Hepatocyte (in vitro differentiated cells): ENCODE data around the gene RBFOX2. TPM values are rescaled to one million over a fixed set of nuclear protein-coding genes. Genes with fewer than 3 reads are reported as not detected.

ENCODE experiments used
- DNase-seq: peaks from one replicate; pipeline ENCODE4 v3.0.0-alpha.2; 2016; ENCODE audit warnings: low spot score
- H2AFZ ChIP-seq: fragments of 200-600 bp; sonication (generic); 2 replicates; pipeline ENCODE4 v1.6.0; 2016; ENCODE audit warnings: antibody characterized with exemption, mild to moderate bottlenecking
- H3K27ac ChIP-seq: fragments of 200-600 bp; sonication (generic); 2 replicates; pipeline ENCODE4 v1.5.1; 2016; ENCODE audit warnings: mild to moderate bottlenecking
- H3K27me3 ChIP-seq: fragments of 200-600 bp; sonication (generic); 2 replicates; pipeline ENCODE4 v1.6.1; 2016
- H3K36me3 ChIP-seq: fragments of 200-600 bp; sonication (generic); replicated peaks from 2 replicates; pipeline ENCODE4 v1.5.1; 2016; ENCODE audit warnings: low read depth; ENCODE audit not compliant: insufficient read depth
- H3K4me1 ChIP-seq: fragments of 200-600 bp; sonication (generic); 2 replicates; pipeline ENCODE4 v1.5.1; 2016; ENCODE audit warnings: mild to moderate bottlenecking, moderate library complexity; ENCODE audit not compliant: insufficient read depth
- H3K4me2 ChIP-seq: fragments of 200-600 bp; sonication (generic); 2 replicates; pipeline ENCODE4 v1.6.0; 2016
- H3K4me3 ChIP-seq: fragments of 200-600 bp; sonication (generic); 2 replicates; pipeline ENCODE4 v1.5.1; 2016; ENCODE audit warnings: mild to moderate bottlenecking
- H3K79me2 ChIP-seq: fragments of 200-600 bp; sonication (generic); 2 replicates; pipeline ENCODE4 v1.6.0; 2017; ENCODE audit warnings: mild to moderate bottlenecking
- H3K9me2 ChIP-seq: fragments of 200-600 bp; sonication (generic); replicated peaks from 2 replicates; pipeline ENCODE4 v1.6.0; 2017; ENCODE audit warnings: mild to moderate bottlenecking; ENCODE audit not compliant: insufficient read depth
- H3K9me3 ChIP-seq: fragments of 200-600 bp; sonication (generic); 2 replicates; pipeline ENCODE4 v1.5.1; 2016; ENCODE audit warnings: low read depth, mild to moderate bottlenecking
- H4K20me1 ChIP-seq: fragments of 200-600 bp; sonication (generic); 2 replicates; pipeline ENCODE4 v1.6.0; 2016; ENCODE audit warnings: mild to moderate bottlenecking; ENCODE audit not compliant: insufficient read depth, poor library complexity, severe bottlenecking
- CTCF ChIP-seq: fragments of 200-600 bp; sonication (generic); IDR thresholded peaks from 2 replicates; pipeline ENCODE4 v1.5.1; 2016; ENCODE audit warnings: antibody characterized with exemption, mild to moderate bottlenecking; ENCODE audit not compliant: poor library complexity
- EZH2 ChIP-seq: fragments of 200-600 bp; sonication (generic); IDR thresholded peaks from 2 replicates; pipeline ENCODE4 v1.6.1; 2016; ENCODE audit warnings: antibody characterized with exemption, mild to moderate bottlenecking, borderline replicate concordance
- EZH2phosphoT487 ChIP-seq: fragments of 200-600 bp; sonication (generic); IDR thresholded peaks from one replicate; pipeline ENCODE4 v1.6.1; 2018; ENCODE audit warnings: antibody characterized with exemption, mild to moderate bottlenecking, low read depth, moderate library complexity; ENCODE audit not compliant: unreplicated experiment, severe bottlenecking
- WGBS: methylation state at CpG from one replicate; pipeline ENCODE4 v1.1.6; 2016; ENCODE audit warnings: low lambda C conversion rate; ENCODE audit errors: missing lambda C conversion rate; 5-methylcytosine and 5-hydroxymethylcytosine counted together
- polyA plus RNA-seq: library from polyadenylated mRNA; unstranded; fragments of >200 nt; fragmentation: Nextera tagmentation; extraction: Ambion mirVana; gene quantifications from 2 replicates; pipeline ENCODE4 v1.2.1, GENCODE V29; 2016
- total RNA-seq: library from RNA; depleted of rRNA; stranded (reverse); fragments of >200 nt; gene quantifications from 2 replicates; pipeline ENCODE4 v1.2.3, GENCODE V29; 2014

RBFOX2 gene
- total and polyA plus RNA-seq, 2 experiments from 2014 or later: 76.7 to 133 TPM

DNA sequence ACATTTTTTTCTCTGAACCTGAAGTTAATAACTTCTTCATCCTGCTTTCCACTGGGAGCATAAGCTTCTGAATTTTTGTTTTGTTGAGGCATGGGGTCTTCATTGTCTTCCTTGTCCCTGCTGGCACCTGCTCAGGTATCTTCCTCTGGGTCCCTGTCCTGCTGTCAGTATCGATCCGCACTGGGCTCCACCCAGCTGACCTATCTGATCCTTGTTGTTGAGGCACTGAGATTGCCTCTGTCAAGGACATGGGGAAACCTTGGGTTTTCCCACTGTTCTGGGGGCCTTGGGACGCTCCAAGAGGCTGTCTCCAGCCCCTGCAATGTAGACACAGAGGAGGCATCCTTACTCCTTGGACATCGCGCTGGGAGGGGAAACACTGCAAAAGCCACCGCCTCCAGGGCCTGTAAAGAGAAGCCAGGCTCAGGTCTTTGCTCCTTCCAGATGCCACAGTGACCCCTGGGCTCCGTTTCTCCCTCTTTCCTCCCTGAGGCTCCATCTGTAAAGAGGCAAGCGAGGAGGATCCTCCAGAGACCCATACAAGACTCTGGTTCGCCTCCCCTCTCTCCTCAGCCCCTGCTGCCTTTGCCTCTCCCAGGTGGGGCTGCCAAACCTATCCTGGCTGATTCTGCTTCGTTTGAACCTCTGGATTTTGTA lies 8.6 kb upstream of the RBFOX2 start:
- H3K9me2 ChIP-seq: no peaks in the 10 kb centered on the region
- DNase-seq: no peak
- no peak overlapping the region for H3K4me3 ChIP-seq
- H3K27me3 ChIP-seq: no peaks in the 10 kb centered on the region
- H3K79me2 ChIP-seq: no peaks in the 10 kb centered on the region
- no peak overlapping the region for H2AFZ ChIP-seq
- H3K27ac ChIP-seq: peak overlapping the region; percentile 18
- no peak overlapping the region for H3K4me2 ChIP-seq
- 79% methylated on average over 10 of the region's 10 CpGs for WGBS
- H3K9me3 ChIP-seq: no peaks in the 10 kb centered on the region
- peaks cover 4% of the 10 kb centered on the region for H3K4me1 ChIP-seq
- H4K20me1 ChIP-seq: no peaks in the 10 kb centered on the region
- TF ChIP-seq CTCF: no peak
- no peak for TF ChIP-seq EZH2
- TF ChIP-seq EZH2phosphoT487: no peak
- H3K36me3 ChIP-seq: no peaks in the 10 kb centered on the region

- no peaks in the 10 kb centered on the region for H3K9me2 ChIP-seq
- no peaks in the 10 kb centered on the region for H3K9me3 ChIP-seq
- no peaks in the 10 kb centered on the region for H4K20me1 ChIP-seq
- H3K27ac ChIP-seq: peak overlapping the region; percentile 18
- no peak for DNase-seq
- WGBS: 23% methylated on average over 6 of the region's 6 CpGs
- H3K27me3 ChIP-seq: no peaks in the 10 kb centered on the region
- no peaks in the 10 kb centered on the region for H3K36me3 ChIP-seq
- H2AFZ ChIP-seq: peak overlapping the region; percentile 12
- TF ChIP-seq EZH2phosphoT487: no peak
- H3K4me1 ChIP-seq: peaks cover 4% of the 10 kb centered on the region
- peak overlapping the region; percentile 32 for H3K4me2 ChIP-seq
- H3K79me2 ChIP-seq: no peaks in the 10 kb centered on the region
- no peak overlapping the region for H3K4me3 ChIP-seq
These were observed 7.6 kb upstream of the RBFOX2 start for GRCh38 chr22:36036167-36036624.

DNA sequence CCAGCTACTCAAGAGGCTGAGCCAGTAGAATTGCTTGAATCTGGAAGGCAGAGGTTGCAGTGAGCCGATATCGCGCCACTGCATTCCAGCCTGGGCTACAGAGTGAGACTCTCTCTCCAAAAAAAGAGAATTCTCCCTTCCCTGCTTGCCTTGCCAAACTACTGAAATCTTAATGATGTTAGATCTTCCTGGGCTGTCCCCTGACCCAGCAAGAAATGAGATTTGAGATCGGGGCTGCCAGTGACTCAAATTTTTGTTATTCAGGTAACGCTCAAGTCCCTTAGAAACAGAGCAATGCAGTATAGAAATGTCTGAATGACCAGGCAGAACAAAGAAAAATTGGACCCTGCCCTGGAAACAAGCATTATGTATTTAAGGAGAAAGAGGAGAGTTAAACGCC lies 4.0 kb upstream of the RBFOX2 start:
- H3K4me1 ChIP-seq: peaks cover 4% of the 10 kb centered on the region
- no peak overlapping the region for H3K27ac ChIP-seq
- WGBS: 88% methylated on average over 6 of the region's 6 CpGs
- H3K9me2 ChIP-seq: no peaks in the 10 kb centered on the region
- H3K4me3 ChIP-seq: no peak overlapping the region
- DNase-seq: no peak
- no peaks in the 10 kb centered on the region for H3K9me3 ChIP-seq
- H2AFZ ChIP-seq: no peak overlapping the region
- H3K79me2 ChIP-seq: peaks cover 5% of the 10 kb centered on the region
- H3K36me3 ChIP-seq: no peaks in the 10 kb centered on the region
- TF ChIP-seq EZH2 (no peak), EZH2phosphoT487 (no peak)
- no peaks in the 10 kb centered on the region for H3K27me3 ChIP-seq
- no peaks in the 10 kb centered on the region for H4K20me1 ChIP-seq
- no peak overlapping the region for H3K4me2 ChIP-seq

GRCh38 chr22:36029406-36029755 lies 757 bp upstream of the RBFOX2 start:
- H3K9me2 ChIP-seq: no peaks in the 10 kb centered on the region
- no peaks in the 10 kb centered on the region for H3K36me3 ChIP-seq
- TF ChIP-seq EZH2phosphoT487 (no peak), EZH2 (no peak), CTCF (no peak)
- H3K4me1 ChIP-seq: peaks cover 10% of the 10 kb centered on the region
- H2AFZ ChIP-seq: peak overlapping the region; percentile 37
- H3K27ac ChIP-seq: peak overlapping the region; percentile 26
- no peak overlapping the region for H3K4me3 ChIP-seq
- no peaks in the 10 kb centered on the region for H3K9me3 ChIP-seq
- no peaks in the 10 kb centered on the region for H3K27me3 ChIP-seq
- H4K20me1 ChIP-seq: peaks cover 7% of the 10 kb centered on the region
- 63% methylated on average over 7 of the region's 7 CpGs for WGBS
- peaks cover 37% of the 10 kb centered on the region for H3K79me2 ChIP-seq
- no peak for DNase-seq
- peak overlapping the region; percentile 67 for H3K4me2 ChIP-seq
